GM21529 (cell line): ENCODE measurements around the gene ELFN1.
A peak's percentile ranks its signal among the peaks of the same experiment; 100 is the strongest.

Experiments
- ATAC-seq: cut with Tn5 transposase; IDR thresholded peaks from one replicate; pipeline ENCODE4 v1.9.1; 2021; ENCODE audit not compliant: unreplicated experiment

ELFN1 gene

DNA sequence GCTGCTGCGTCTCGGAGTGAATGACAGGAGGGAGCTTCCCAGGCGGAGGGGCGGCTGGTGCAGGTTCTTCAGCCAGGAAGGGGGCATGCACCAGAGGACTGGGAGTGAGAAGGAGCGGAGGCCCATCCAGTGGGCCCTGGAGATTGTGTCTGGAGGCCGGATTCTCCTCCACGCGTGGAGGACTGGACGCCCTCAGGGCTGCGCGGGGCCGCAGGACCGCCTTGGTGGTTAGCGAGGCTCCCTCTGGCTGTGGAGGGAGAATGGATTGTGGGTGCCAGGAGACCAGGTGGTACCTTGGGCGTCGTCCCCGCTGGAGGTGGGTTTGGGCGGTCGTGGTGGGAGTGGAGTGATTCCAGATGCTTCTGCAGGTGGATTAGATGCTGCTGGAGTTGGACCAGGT, 68.9 kb downstream of the ELFN1 start:
- ATAC-seq: no peak

DNA sequence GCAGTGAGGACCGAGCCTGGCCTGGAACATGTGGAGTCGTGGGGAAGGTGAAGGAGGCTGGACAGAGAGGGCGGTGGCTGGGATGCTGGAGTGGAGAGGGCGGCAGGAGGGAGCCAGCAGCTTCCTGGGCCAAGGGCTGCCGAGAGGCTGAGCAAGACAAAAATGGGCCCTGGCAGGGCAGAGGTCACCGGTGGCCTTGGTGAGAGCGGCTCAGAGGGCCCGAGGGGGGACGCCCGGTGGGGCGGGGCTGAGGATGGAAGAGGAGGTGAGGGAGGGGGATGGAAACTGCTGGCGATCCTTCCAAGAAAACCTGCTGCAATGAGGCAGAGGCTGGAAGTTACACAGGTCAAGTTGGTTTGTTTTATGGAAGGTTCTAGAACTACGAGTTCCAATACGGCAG, 69.5 kb downstream of the ELFN1 start:
- no peak for ATAC-seq

DNA sequence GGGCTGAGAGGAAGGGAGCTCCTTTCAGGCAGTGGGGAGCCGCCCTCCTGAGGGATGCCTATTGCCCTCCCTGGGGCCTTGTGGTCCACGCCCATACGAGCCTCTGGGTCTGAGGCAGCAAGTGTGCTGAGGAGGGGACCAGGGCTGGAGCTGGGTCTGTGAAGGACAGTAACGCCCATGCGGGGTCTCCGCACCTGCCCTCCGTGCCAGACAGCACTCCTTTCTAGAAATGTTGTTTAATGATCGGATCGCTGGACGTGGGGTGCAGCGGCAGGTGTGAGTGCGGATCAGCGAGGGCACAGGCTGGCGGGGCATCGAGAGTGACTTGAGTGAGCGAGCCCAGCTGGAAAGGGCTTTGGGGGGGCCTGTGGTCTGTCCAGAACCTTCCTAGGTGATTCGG, 70.1 kb downstream of the ELFN1 start:
- no peak for ATAC-seq

DNA sequence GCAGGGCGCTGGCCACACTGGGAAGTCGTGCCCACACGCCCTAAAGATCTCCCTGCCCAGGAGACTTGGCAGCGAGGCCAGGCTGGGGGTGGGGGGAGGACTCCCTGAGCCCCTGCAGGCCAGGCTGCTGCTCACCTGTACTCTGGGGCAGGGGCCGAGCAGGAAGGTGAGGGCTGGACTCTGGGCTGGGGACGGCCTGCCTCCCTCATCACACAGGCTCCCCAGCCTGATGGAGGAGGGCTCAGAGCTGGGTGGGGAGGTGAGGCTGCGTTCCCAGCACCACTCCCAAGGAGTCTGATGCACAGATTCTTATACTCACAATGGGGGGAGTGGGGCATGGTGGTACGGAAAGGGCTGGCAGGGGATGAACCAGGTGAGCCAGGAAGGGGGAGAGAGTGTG, 71.2 kb downstream of the ELFN1 start:
- ATAC-seq: no peak

DNA sequence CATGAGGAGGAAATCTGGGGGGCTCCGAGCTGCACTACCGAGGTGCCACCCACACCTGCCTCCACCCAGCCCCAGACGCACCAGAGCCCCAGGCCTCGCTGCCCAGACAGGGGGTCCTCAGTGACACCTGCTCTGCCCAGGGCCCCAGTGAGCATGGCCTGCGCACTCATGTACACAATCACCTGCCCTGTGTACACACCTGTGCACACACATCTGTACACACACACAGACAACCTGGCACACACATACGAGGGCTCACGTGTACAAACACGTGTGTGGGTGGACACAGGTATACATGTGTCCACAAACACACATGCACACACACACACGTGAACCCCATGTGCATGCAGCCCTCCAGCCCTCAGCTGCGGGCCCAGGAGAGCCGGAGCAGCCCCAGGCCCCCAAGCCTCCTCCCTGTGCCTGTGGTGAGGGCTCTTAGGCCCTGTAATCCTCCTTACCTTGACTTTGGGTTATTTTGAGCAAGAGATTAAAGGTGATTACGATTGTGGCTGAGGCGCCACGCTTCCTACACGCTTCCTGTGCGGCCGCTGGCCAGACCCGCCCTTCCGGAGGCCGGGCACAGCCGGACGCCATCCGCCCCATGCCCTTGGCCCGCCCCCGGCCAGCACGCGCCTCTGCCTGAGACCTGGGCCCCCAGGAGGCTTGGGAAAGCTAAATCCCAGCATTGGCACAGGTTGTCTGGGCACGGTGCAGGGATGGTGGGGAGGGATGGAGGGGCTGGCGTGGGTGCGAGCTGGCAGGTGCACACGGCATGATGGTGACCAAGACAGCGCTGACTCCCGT, 71.9 kb downstream of the ELFN1 start:
- ATAC-seq: peak; percentile 53

DNA sequence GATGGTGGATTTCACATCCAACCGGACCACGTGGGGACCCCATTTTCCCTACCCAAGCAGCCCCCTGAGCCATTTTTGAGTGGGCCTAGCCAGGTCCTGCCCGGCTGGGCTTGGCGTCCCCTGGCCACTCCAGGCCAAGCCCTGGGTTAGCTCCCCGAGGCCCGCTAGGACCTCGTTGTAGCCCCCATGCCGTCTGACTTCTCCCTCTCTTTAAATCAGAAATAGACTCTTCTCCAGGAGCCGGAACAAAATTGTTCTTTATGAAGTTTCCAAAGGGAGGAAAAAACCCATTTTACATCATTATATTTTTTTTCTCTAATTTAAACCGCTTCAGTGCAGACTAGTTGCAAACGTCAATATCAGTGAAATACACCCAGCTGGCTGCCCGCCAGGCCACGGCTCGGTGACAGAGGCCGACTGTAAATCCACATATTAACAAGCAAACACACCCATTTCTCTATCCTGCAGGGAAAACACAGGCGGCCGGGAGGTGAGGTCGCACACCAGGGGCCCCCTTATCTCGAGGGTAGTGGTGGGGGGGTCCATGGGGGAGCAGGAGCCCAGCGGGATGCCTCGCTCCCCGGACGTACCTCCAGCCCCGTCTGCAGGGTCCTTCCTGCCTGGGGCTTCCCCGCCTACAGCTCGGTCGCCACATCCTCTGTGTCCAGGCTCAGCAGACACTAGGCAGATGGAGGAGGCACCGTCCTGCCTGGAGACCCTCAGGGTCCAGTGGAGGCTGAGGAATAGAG, 72.7 kb downstream of the ELFN1 start:
- ATAC-seq: no peak

DNA sequence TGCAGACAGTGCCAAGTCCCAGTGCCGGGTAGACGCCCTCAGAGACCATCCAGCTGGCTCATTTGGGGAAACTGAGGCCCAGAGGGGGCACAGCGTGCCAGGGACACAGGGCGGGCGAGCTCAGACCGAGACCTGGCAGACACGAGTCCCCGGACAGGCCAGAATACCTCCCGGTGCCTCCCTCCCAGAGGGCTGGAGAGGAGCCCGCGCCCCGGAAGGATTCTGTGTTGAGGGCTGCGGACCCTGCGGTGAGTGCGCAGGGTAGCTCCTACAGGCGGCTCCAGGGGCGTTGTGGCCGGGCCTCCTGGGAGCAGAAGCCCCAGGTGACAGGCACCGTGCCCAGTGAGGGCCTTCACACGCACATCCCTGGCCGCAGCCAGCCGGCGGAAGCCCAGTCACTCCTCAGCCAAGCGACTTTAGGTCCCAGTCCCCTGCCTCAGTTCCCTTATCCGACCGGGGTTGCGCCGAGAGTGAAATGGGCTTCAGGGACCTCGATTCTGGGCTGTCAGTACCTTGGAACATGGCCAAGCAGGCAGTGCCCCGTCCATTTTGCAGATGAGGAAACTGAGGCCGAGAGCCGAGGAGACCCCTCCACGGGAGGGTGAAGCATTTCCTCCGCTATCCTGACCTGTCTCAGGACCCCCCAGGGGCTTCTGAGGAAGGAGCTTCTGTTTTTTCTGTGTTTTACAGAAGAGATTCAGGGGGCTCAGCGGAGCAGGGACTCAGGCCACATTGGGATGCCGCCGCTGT, 73.6 kb downstream of the ELFN1 start:
- no peak for ATAC-seq

DNA sequence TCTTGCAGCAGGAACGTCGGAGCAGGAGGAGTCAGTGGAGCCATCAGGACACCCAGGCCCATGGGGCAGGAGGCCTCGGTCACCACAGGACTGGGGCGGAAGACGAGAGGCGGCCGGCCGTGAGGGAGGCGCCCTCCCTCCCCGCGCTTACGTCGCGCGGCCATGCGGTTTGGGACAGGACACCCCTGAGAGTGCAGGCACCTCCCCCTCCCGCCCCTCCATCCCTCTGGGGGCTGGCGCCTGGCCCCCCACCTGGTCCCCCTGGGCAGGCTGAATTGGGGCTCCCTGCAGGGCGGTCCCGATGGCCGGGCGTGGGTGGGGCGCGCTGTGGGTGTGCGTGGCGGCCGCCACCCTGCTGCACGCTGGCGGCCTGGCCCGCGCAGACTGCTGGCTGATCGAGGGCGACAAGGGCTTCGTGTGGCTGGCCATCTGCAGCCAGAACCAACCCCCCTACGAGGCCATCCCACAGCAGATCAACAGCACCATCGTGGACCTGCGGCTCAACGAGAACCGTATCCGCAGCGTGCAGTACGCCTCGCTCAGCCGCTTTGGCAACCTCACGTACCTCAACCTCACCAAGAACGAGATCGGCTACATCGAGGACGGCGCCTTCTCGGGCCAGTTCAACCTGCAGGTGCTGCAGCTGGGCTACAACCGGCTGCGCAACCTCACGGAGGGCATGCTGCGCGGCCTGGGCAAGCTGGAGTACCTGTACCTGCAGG, 74.4 kb downstream of the ELFN1 start:
- ATAC-seq: no peak

DNA sequence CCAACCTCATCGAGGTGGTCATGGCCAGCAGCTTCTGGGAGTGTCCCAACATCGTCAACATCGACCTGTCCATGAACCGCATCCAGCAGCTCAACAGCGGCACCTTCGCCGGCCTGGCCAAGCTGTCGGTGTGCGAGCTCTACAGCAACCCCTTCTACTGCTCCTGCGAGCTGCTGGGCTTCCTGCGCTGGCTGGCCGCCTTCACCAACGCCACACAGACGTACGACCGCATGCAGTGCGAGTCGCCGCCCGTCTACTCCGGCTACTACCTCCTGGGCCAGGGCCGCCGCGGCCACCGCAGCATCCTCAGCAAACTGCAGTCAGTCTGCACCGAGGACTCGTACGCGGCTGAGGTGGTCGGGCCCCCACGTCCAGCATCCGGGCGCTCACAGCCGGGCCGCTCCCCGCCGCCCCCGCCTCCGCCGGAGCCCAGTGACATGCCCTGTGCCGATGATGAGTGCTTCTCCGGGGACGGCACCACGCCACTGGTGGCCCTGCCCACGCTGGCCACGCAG, 75.0 kb downstream of the ELFN1 start:
- ATAC-seq: no peak

DNA sequence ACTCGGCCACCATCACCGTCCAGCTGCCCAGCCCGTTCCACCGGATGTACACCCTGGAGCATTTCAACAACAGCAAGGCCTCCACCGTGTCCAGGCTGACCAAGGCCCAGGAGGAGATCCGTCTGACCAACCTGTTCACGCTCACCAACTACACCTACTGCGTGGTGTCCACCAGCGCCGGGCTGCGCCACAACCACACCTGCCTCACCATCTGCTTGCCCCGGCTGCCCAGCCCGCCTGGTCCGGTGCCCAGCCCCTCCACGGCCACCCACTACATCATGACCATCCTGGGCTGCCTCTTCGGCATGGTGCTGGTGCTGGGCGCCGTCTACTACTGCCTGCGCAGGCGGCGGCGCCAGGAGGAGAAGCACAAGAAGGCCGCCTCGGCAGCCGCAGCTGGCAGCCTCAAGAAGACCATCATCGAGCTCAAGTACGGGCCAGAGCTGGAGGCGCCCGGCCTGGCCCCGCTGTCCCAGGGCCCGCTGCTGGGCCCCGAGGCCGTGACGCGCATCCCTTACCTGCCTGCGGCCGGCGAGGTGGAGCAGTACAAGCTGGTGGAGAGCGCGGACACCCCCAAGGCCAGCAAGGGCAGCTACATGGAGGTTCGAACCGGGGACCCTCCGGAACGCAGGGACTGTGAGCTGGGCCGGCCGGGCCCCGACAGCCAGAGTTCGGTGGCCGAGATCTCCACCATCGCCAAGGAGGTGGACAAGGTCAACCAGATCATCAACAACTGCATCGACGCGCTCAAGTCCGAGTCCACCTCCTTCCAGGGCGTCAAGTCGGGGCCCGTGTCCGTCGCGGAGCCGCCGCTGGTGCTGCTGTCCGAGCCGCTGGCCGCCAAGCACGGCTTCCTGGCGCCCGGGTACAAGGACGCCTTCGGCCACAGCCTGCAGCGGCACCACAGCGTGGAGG, 75.8 kb downstream of the ELFN1 start:
- no peak for ATAC-seq

DNA sequence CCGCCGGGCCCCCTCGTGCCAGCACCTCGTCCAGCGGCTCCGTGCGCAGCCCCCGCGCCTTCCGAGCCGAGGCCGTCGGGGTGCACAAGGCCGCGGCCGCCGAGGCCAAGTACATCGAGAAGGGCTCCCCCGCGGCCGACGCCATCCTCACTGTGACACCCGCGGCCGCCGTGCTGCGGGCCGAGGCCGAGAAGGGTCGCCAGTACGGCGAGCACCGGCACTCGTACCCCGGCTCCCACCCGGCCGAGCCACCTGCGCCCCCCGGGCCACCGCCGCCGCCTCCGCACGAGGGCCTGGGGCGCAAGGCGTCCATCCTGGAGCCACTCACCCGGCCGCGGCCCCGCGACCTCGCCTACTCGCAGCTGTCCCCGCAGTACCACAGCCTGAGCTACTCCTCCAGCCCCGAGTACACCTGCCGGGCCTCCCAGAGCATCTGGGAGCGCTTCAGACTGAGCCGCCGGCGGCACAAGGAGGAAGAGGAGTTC, 76.5 kb downstream of the ELFN1 start:
- no peak for ATAC-seq

DNA sequence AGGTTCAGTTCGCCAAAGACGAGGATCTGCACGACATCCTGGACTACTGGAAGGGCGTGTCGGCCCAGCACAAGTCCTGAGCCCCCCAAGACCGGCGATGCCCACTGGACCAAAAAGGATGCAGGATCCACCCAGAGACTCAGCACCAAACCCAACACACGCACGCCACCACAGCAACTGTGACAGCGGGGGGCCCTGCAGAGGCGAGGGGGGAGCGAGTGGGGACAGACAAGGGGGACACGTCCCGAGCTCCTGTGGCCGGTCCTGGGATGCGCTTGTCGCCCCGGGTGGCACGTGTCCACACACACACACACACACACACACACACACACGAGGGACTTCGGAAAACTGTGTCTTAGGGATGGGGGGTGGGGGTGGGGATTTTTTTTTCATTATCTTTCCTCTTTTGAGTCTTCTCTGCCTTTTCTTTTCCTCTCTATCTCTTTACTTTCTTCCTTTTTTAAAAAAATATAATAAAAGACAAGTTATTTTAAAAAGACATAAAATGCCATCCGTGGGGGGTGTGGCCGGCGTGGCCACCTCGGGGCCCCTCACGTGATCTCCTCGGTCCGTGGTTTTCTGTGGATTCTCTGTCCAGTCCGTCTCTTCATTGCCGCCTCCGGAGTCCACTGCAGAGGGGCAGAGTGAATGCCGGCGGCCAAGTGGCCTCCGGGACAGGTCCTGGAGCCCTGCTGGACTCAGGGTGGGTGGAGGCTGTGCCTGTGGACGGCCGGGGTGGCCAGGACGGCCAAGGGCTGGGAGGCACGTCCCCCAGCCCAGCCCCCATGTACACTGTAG, 77.1 kb downstream of the ELFN1 start:
- ATAC-seq: no peak

DNA sequence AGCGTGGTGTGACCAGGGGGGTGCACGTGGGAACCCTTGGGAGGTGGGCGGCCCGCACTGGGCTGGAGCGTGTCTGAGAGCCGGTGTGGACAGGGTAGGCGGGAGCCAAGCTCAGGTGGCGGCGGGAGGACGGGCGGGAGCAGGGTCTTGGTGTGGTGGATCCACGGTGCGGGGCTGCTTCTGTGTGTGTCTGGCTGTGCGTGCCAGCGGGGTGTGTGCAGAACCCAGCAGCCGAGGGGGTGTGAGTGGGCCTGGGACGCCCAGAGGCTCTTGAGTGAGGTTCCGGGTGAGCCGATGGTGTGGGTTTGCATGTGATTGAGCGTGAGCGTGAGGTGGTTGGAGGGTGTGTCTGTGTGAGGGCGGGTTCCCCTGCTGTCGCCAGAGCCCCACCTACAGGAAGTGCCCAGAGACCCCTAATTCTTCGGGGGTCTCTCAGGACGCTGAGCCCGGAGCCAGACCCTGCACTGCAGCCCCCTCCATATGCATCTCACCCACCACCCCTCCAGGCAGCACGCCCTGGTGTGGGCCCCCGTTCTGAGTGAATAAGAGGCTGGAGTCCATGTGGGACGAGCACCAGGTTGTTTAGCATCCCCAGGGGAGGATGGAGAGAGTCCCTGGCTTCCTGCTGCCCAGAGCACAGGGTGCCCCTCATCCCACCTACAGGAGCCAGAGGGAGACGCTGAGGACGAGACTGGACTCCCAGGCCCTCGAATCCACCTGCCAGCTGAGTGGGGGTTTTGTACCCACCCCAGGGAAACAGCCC, 78.2 kb downstream of the ELFN1 start:
- ATAC-seq: no peak

DNA sequence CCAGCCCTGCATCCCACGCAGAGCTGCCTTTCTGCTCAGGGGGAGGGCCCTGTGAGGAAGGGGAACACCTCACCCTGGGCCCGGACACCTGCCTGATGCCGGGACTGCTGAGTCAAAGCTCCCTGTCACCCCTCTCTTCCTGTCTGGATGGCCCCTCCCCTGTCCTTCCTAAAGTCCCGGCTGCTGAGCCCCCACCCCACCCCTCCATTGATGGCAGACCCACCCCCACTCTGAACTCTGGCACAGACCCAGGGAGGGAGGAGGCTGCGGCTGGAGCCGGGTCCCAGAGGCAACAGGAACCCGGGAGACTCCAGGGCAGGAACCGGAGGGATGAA, 78.7 kb downstream of the ELFN1 start:
- no peak for ATAC-seq

DNA sequence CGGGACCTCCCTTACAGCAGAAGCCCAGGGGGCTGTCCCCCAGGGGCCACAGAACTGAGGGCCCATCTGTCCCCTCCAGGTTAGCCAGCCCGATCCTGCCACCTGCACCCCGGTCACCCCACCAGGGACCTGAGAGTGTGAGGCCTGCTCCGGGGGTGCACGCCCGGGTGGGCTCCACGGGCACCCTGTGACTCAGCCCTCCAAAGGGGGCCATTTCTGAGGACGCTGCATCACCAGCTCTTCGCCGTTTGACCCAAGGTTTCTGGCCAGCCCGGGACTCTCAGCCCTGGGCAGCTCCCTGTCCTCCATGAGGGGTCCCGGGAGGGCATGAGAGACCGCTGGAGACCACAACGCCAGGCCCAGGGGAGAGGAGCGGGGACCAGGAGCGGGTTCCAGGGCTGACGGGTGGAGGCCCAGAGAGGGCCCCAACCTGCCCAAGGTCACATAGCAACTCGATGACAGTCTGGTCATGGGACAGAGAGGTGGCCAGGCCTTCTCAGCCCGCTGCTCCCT, 79.3 kb downstream of the ELFN1 start:
- no peak for ATAC-seq

DNA sequence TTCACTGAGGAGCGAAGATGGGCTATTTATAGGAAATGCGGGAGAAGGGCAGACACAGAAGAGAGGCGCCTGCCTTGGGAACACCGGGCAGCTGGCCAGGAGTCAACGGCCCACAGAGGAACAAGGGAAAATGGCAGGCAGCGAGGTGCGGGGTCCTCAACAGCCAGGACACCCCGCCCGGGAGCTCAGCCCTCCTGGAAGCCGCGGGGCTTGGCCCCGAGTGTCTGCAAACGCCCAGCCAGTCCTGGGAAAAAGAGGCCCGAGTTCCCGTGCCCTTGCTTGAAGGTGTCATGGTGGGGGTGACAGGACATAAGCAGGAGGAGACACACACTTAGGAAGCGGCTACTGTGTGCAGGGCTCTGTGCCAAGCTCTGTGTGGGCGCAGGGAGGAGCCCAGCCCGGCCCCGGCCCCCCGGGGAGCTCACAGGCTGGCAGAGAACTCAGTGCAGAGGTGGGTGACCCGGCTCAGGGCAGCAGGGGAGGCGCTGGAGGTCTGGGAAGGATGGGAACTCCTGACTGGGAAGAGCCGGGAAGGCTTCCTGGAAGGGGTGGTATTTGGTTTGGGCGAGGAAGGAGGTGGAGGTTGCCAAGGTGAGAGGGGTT, 79.9 kb downstream of the ELFN1 start:
- no peak for ATAC-seq

DNA sequence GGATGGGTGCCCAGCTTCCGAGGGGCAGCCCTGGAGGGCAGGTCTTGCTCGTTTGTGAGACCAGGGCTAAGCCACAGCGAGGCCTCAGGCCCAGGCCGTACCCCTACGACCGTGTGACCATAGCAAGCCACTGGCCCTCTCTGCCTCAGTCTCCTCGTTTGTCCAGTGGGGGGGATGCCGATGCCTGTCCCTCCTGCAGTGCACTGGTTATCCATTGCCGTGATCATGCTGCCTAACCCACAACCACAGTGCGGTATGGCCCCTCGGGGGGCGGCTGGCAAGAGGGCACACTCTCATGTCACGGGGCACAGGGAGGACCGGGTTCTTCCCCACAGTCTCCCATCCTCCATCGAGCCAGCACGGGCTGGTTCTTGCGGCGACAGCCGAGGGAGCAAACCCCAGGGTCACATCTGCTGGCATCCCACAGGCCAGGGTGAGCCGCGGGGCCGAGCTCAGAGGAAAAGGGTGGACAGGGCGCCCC, 80.5 kb downstream of the ELFN1 start:
- ATAC-seq: no peak

DNA sequence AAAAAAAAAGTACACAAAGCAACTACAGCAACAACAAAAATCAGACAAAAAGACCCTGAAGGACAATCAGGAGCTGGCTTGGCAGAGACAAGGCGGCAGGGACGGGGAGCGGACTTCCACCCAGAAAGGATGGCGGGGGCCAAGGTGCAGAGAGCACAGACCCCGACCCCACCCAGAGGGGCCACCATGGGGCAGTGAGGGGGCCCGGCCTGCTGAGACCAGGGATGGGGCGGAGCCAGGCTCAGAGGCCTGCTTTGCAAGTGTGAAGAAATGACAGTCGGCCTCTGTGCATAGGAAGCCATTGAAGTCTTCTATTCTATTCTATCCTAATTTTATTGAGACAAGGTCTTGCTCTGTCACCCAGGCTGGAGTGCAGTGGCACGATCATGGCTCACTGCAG, 82.0 kb downstream of the ELFN1 start:
- ATAC-seq: no peak
